H1 (cell line): ENCODE data around the gene YWHAE. TPM values are rescaled to one million over a fixed set of nuclear protein-coding genes. Genes with fewer than 3 reads are reported as not detected.

Source experiments
- CTCF ChIA-PET: fragments of 300-600 bp; sonication (Branson Sonifier 250); formaldehyde crosslinking; loops from one replicate; lab custom pipeline; 2021; ENCODE audit not compliant: partially characterized antibody; lab: Charles Lee
- POLR2A ChIA-PET: fragments of 300-600 bp; sonication (Branson Sonifier 250); formaldehyde crosslinking; loops from one replicate; lab custom pipeline; 2021; ENCODE audit warnings: inconsistent platforms; ENCODE audit not compliant: partially characterized antibody; lab: Charles Lee
- DNase-seq, 2 experiments: peaks; one replicate each; pipeline versions ENCODE4 v3.0.0 to v3.0.0-alpha.2; 2010 to 2022; ENCODE audit warnings: low spot score in 2 of 2, low read depth in 1 of 2, mixed read lengths in 1 of 2
- FAIRE-seq: peaks from 2 replicates; lab custom pipeline; 2011; peaks lifted over from hg19 to GRCh38; lab: Jason Lieb, UNC
- H2AFZ ChIP-seq: 2 replicates; pipeline ENCODE4 v1.8.1; 2012; ENCODE audit warnings: low read length, inconsistent platforms
- H2AK5ac ChIP-seq: 2 replicates; pipeline ENCODE4 v1.6.1; 2013; ENCODE audit warnings: low read depth, low read length
- H2BK120ac ChIP-seq: replicated peaks from 2 replicates; pipeline ENCODE3; 2013; ENCODE audit warnings: low read depth, low read length, inconsistent platforms
- H2BK12ac ChIP-seq: 2 replicates; pipeline ENCODE4 v1.6.1; 2013; ENCODE audit warnings: low read depth, low read length
- H2BK15ac ChIP-seq: 2 replicates; pipeline ENCODE4 v1.6.1; 2013; ENCODE audit warnings: low read length
- H2BK20ac ChIP-seq: 2 replicates; pipeline ENCODE4 v1.6.1; 2013; ENCODE audit warnings: low read length
- H2BK5ac ChIP-seq: 2 replicates; pipeline ENCODE4 v1.6.1; 2013; ENCODE audit warnings: low read depth, low read length
- H3K14ac ChIP-seq: 2 replicates; pipeline ENCODE4 v1.6.1; 2013; ENCODE audit warnings: inconsistent platforms; ENCODE audit not compliant: insufficient read length
- H3K18ac ChIP-seq: 2 replicates; pipeline ENCODE4 v1.6.1; 2013; ENCODE audit warnings: low read length; ENCODE audit errors: extremely low read depth
- H3K23ac ChIP-seq: 2 replicates; pipeline ENCODE4 v1.6.1; 2013; ENCODE audit warnings: inconsistent platforms; ENCODE audit not compliant: insufficient read length
- H3K23me2 ChIP-seq: 2 replicates; pipeline ENCODE4 v1.6.1; 2013; ENCODE audit warnings: low read depth, low read length
- H3K27ac ChIP-seq: 2 replicates; pipeline ENCODE4 v1.6.1; 2011; ENCODE audit warnings: low read depth, low read length, inconsistent platforms
- H3K27me3 ChIP-seq, 4 experiments: replicated peaks in 1 of 4; 1 replicate in 1 of 4; 2 replicates in 3 of 4; pipeline versions ENCODE4 v1.6.1 to v1.8.1; 2011 to 2013; ENCODE audit warnings: low read length in 3 of 4, mild to moderate bottlenecking in 3 of 4, inconsistent platforms in 2 of 4, mixed read lengths in 2 of 4, moderate library complexity in 1 of 4; ENCODE audit not compliant: control insufficient read depth in 3 of 4, insufficient read depth in 3 of 4; ENCODE audit errors: extremely low read depth in 1 of 4
- H3K36me3 ChIP-seq, 4 experiments: 2 replicates each; pipeline versions ENCODE4 v1.6.1 to v1.8.1; 2011 to 2013; ENCODE audit warnings: mild to moderate bottlenecking in 4 of 4, low read length in 3 of 4, moderate library complexity in 2 of 4, control low read depth in 1 of 4, inconsistent platforms in 1 of 4; ENCODE audit not compliant: insufficient read depth in 4 of 4, control insufficient read depth in 2 of 4
- H3K4ac ChIP-seq: replicated peaks from 2 replicates; pipeline ENCODE3; 2013; ENCODE audit warnings: low read length, low read depth, mixed read lengths, inconsistent platforms; ENCODE audit not compliant: insufficient read length
- H3K4me1 ChIP-seq, 4 experiments: replicated peaks in 1 of 4; 1 replicate in 1 of 4; 2 replicates in 3 of 4; pipeline versions ENCODE4 v1.6.1 to v1.8.1; 2011 to 2013; ENCODE audit warnings: low read length in 3 of 4, inconsistent platforms in 2 of 4, mixed read lengths in 1 of 4; ENCODE audit not compliant: insufficient read depth in 4 of 4, control insufficient read depth in 3 of 4
- H3K4me2 ChIP-seq, 2 experiments: 2 replicates each; pipeline versions ENCODE4 v1.6.1 to v1.8.1; 2011 to 2013; ENCODE audit warnings: low read depth in 2 of 2, low read length in 2 of 2, control low read depth in 1 of 2, inconsistent platforms in 1 of 2, mild to moderate bottlenecking in 1 of 2; ENCODE audit not compliant: insufficient read depth in 1 of 2
- H3K4me3 ChIP-seq, 4 experiments: fragments of 200-600, 300-600 bp in 1 of 4; sonication (generic), shearing (Covaris generic), sonication (Bioruptor Twin) in 1 of 4; 2 replicates each; pipeline versions ENCODE4 v1.5.1 to v1.8.1; 2011 to 2016; ENCODE audit warnings: low read length in 4 of 4, low read depth in 3 of 4, control low read depth in 2 of 4, inconsistent platforms in 2 of 4, mild to moderate bottlenecking in 2 of 4, mixed read lengths in 1 of 4, moderate library complexity in 1 of 4; ENCODE audit not compliant: insufficient read depth in 2 of 4; ENCODE audit errors: extremely low read depth in 1 of 4
- H3K56ac ChIP-seq: replicated peaks from 2 replicates; pipeline ENCODE3; 2013; ENCODE audit warnings: low read depth, mild to moderate bottlenecking, mixed read lengths, low read length, inconsistent platforms; ENCODE audit not compliant: insufficient read length
- H3K79me1 ChIP-seq: 2 replicates; pipeline ENCODE4 v1.6.1; 2013; ENCODE audit warnings: low read depth, low read length, control low read depth
- H3K79me2 ChIP-seq, 2 experiments: 2 replicates each; pipeline versions ENCODE4 v1.6.1 to v1.8.1; 2012 to 2013; ENCODE audit warnings: low read length in 2 of 2, mild to moderate bottlenecking in 2 of 2, inconsistent platforms in 1 of 2; ENCODE audit not compliant: insufficient read depth in 2 of 2, control insufficient read depth in 1 of 2
- H3K9ac ChIP-seq, 4 experiments: replicated peaks in 1 of 4; 1 replicate in 1 of 4; 2 replicates in 3 of 4; pipeline versions ENCODE4 v1.6.1 to v1.8.1; 2011 to 2013; ENCODE audit warnings: low read depth in 3 of 4, low read length in 3 of 4, control low read depth in 2 of 4, mild to moderate bottlenecking in 2 of 4, moderate library complexity in 2 of 4, inconsistent platforms in 1 of 4; ENCODE audit errors: extremely low read depth in 1 of 4
- H3K9me3 ChIP-seq, 2 experiments: 2 replicates each; pipeline versions ENCODE4 v1.6.1 to v1.8.1; 2012 to 2013; ENCODE audit warnings: mild to moderate bottlenecking in 2 of 2, moderate library complexity in 2 of 2, control low read depth in 1 of 2, inconsistent platforms in 1 of 2, low read depth in 1 of 2, low read length in 1 of 2, mixed read lengths in 1 of 2; ENCODE audit not compliant: insufficient read depth in 2 of 2
- H4K20me1 ChIP-seq, 2 experiments: replicated peaks in 1 of 2; 2 replicates each; pipeline versions ENCODE3 to v1.8.1; 2011 to 2013; ENCODE audit warnings: inconsistent platforms in 2 of 2, low read length in 2 of 2, mild to moderate bottlenecking in 1 of 2; ENCODE audit not compliant: insufficient read depth in 2 of 2, control insufficient read depth in 1 of 2
- H4K5ac ChIP-seq: 2 replicates; pipeline ENCODE4 v1.6.1; 2013; ENCODE audit warnings: low read length, low read depth, mixed read lengths, inconsistent platforms; ENCODE audit not compliant: insufficient read length
- H4K8ac ChIP-seq: 2 replicates; pipeline ENCODE4 v1.8.0; 2013; ENCODE audit warnings: mild to moderate bottlenecking, moderate library complexity, low read length, inconsistent platforms; ENCODE audit not compliant: insufficient read depth; ENCODE audit errors: extremely low read depth
- H4K91ac ChIP-seq: replicated peaks from 2 replicates; pipeline ENCODE3; 2013; ENCODE audit warnings: low read length, mixed read lengths, inconsistent platforms; ENCODE audit not compliant: insufficient read length
- SP4 ChIP-seq: IDR thresholded peaks from 2 replicates; pipeline ENCODE4 v1.6.1; 2012; ENCODE audit warnings: low read length, inconsistent platforms
- TEAD4 ChIP-seq: IDR thresholded peaks from 2 replicates; pipeline ENCODE4 v1.6.1; 2012; ENCODE audit warnings: low read depth, low read length, inconsistent platforms, mixed read lengths
- WGBS, 2 experiments: shearing (Covaris generic) in 1 of 2; methylation state at CpG; one replicate each; pipeline versions ENCODE4 v1.1.6 to v1.1.7; 2013 to 2015; ENCODE audit warnings: low lambda C conversion rate in 2 of 2, mixed read lengths in 2 of 2, inconsistent platforms in 1 of 2, low coverage in 1 of 2, missing lambda C conversion rate in 1 of 2; ENCODE audit not compliant: insufficient replicate concordance in 2 of 2, insufficient coverage in 1 of 2, insufficient read length in 1 of 2; ENCODE audit errors: extremely low coverage in 1 of 2, missing lambda C conversion rate in 1 of 2; 5-methylcytosine and 5-hydroxymethylcytosine counted together
- polyA plus RNA-seq, 7 experiments: library from polyadenylated mRNA; depleted of rRNA in 3 of 7; stranded (reverse) in 5 of 7; unstranded in 2 of 7; fragments of >200 nt in 5 of 7; fragments of 200-250 nt in 2 of 7; gene quantifications; 1 replicate in 5 of 7; 2 replicates in 1 of 7; 4 replicates in 1 of 7; pipeline versions ENCODE4 v1.2.1 to v1.2.3, GENCODE V29; 2011 to 2013; ENCODE audit warnings: missing spikeins in 2 of 7, mixed read lengths in 2 of 7
- total RNA-seq: library from RNA; stranded (reverse); fragmentation: NEBNext Ultra II Directional; extraction: Animal tissue kit (Norgen Biotek cat#: 25700); gene quantifications from 2 replicates; pipeline ENCODE4 v1.2.1, GENCODE V29; 2021

Gene YWHAE
- total and polyA plus RNA-seq, 2 of the 8 experiments (the other 6 are each of a cell fraction or from before 2014, with no cell fraction given) = 559 to 1,186 TPM

- POLR2A ChIA-PET = interaction anchor here (0.6 to 5.1 kb wide), 8 partner anchors 9 to 134 kb away, joined by 3 to 52 read pairs (median 4); partner anchors contain the start of gene YWHAE
- no peak overlapping the region for H3K14ac ChIP-seq
- FAIRE-seq (no peak), DNase-seq (no peak)
- H3K4ac ChIP-seq = no peak overlapping the region
- H3K79me1 ChIP-seq = no peaks in the 10 kb centered on the region; the same call in 1 of the 2 replicates
- H4K8ac ChIP-seq = no peak overlapping the region
- no peak overlapping the region for H3K9ac ChIP-seq
- H2BK120ac ChIP-seq = no peak overlapping the region
- H2BK15ac ChIP-seq = no peak overlapping the region
- H3K18ac ChIP-seq = no peak overlapping the region
- H3K79me2 ChIP-seq = peaks cover 89 to 99% of the 10 kb centered on the region in 2 experiments
- no peak overlapping the region for H3K4me3 ChIP-seq
- H4K5ac ChIP-seq = no peak overlapping the region
- 85% methylated on average over 2 of the region's 2 CpGs; no CpG with 5 or more reads in 1 of the 2 experiments for WGBS, 2 experiments
- CTCF ChIA-PET = interaction anchor here (1.0 to 3.2 kb wide), 3 partner anchors 20 to 46 kb away, joined by 4 to 18 read pairs (median 10); no protein-coding TSS in a partner anchor
- H2BK12ac ChIP-seq = no peak overlapping the region
- H3K9me3 ChIP-seq = no peaks in the 10 kb centered on the region
- H3K23ac ChIP-seq = no peak overlapping the region
- no peak overlapping the region for H4K91ac ChIP-seq
- no peak overlapping the region for H2AFZ ChIP-seq
- H3K4me2 ChIP-seq = no peak overlapping the region; a peak in 1 of 4 replicates
- H3K36me3 ChIP-seq = no peaks in the 10 kb centered on the region; a peak in 1 of 8 replicates
- H3K27ac ChIP-seq = no peak overlapping the region
- H4K20me1 ChIP-seq = peaks cover 41 to 46% of the 10 kb centered on the region in 2 experiments
- H3K56ac ChIP-seq = no peak overlapping the region
- no peaks in the 10 kb centered on the region for H3K27me3 ChIP-seq
- no peak overlapping the region for H2BK5ac ChIP-seq
- no peak overlapping the region for H2AK5ac ChIP-seq
- peaks cover 0 to 3% (median 1%) of the 10 kb centered on the region in 4 experiments; a peak in 3 of 7 replicates for H3K4me1 ChIP-seq
- no peak overlapping the region for H2BK20ac ChIP-seq
- no peaks in the 10 kb centered on the region for H3K23me2 ChIP-seq
- TF ChIP-seq TEAD4 (no peak), SP4 (no peak)
Observed at GRCh38 chr17:1385861-1386260, 14.2 kb downstream of the YWHAE start.
